Ascending aorta (tissue), 2 donors: ENCODE results near the gene CAMSAP3. TPM values are rescaled to one million over a fixed set of nuclear protein-coding genes. Genes with fewer than 3 reads are reported as not detected.
A peak's percentile ranks its signal among the peaks of the same experiment; 100 is the strongest.

Source experiments
- DNase-seq, 2 donors: peaks; one replicate each; pipeline ENCODE4 v3.0.0-alpha.2; 2019; ENCODE audit warnings: low spot score in 2 of 2
- H3K27ac ChIP-seq, 2 donors: fragments of 200-600 bp; sonication (generic); one replicate each; pipeline ENCODE4 v1.5.1; 2016 to 2017; ENCODE audit warnings: mild to moderate bottlenecking in 1 of 2
- H3K27me3 ChIP-seq: fragments of 200-600 bp; sonication (generic); one replicate; pipeline ENCODE4 v1.5.1; 2017
- H3K36me3 ChIP-seq, 2 donors: fragments of 200-600 bp; sonication (generic); one replicate each; pipeline ENCODE4 v1.5.1; 2016
- H3K4me1 ChIP-seq, 2 donors: fragments of 200-600 bp; sonication (generic); one replicate each; pipeline ENCODE4 v1.5.1; 2016 to 2017; ENCODE audit warnings: mild to moderate bottlenecking in 1 of 2
- H3K4me3 ChIP-seq, 2 donors: fragments of 200-600 bp; sonication (generic); one replicate each; pipeline ENCODE4 v1.5.1; 2016 to 2017; ENCODE audit warnings: mild to moderate bottlenecking in 1 of 2
- H3K9me3 ChIP-seq, 2 donors: fragments of 200-600 bp; sonication (generic); one replicate each; pipeline ENCODE4 v1.5.1; 2016
- intact Hi-C: fragments of 100-400 bp; cut with DNase I; formaldehyde crosslinking; loops from one replicate; pipeline ENCODE4 v1.15.1; 2023
- total RNA-seq: library from RNA; depleted of rRNA; stranded (reverse); fragments of >200 nt; gene quantifications from one replicate; pipeline ENCODE4 v1.1.0, GENCODE V29; 2016
- TF ChIP-seq, protein P1 (sequence below), 3 experiments: fragments of 200-600 bp in 2 of 3; fragments of 450-650 bp in 1 of 3; sonication (generic) in 2 of 3; IDR thresholded peaks; one replicate each; pipeline ENCODE4 v1.5.1; 2016 to 2019; ENCODE audit warnings: antibody characterized with exemption in 3 of 3, mild to moderate bottlenecking in 1 of 3, moderate library complexity in 1 of 3

CAMSAP3 gene
- total RNA-seq, 1 donor from 2014 or later = not detected

DNA sequence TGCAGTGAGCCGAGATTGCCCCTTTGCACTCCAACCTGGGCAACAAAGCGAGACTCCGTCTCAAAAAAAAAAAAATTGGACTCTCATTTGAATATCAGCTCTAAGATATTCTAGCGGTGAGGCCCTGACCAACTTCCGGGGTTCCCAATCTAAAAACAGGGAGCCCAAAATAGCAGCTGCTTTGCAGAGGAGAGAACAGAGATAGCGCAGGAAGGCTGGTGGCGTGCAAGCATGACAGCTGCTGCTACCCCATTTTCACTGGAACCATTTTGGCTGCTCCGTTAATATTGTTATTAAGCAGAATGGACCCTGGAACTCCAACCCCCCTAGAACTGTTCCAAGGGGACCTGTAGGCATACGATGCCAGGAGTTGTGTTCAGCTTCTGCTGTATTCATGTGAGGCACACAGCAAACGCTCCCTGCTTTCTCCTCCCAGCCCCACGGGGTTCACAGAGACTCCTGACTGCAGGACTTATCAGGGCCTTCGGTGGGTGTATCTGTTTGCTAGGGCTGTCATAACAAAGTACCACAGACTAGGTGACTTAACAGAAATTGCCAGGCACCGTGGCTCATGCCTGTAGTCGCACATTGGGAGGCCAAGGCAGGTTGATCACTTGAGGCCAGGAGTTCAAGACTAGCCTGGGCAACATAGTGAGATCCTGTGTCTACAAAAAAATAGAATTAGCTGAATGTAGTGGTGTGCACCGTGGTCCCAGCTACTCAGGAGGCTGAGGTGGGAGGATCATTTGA is 52.8 kb downstream of the CAMSAP3 start:
- H3K27me3 ChIP-seq = no peaks in the 10 kb centered on the region
- TF ChIP-seq, protein P1, sequence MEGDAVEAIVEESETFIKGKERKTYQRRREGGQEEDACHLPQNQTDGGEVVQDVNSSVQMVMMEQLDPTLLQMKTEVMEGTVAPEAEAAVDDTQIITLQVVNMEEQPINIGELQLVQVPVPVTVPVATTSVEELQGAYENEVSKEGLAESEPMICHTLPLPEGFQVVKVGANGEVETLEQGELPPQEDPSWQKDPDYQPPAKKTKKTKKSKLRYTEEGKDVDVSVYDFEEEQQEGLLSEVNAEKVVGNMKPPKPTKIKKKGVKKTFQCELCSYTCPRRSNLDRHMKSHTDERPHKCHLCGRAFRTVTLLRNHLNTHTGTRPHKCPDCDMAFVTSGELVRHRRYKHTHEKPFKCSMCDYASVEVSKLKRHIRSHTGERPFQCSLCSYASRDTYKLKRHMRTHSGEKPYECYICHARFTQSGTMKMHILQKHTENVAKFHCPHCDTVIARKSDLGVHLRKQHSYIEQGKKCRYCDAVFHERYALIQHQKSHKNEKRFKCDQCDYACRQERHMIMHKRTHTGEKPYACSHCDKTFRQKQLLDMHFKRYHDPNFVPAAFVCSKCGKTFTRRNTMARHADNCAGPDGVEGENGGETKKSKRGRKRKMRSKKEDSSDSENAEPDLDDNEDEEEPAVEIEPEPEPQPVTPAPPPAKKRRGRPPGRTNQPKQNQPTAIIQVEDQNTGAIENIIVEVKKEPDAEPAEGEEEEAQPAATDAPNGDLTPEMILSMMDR (IDR thresholded peaks at IDR 0.05) = no peak
- intact Hi-C loops = no loop called here

DNA sequence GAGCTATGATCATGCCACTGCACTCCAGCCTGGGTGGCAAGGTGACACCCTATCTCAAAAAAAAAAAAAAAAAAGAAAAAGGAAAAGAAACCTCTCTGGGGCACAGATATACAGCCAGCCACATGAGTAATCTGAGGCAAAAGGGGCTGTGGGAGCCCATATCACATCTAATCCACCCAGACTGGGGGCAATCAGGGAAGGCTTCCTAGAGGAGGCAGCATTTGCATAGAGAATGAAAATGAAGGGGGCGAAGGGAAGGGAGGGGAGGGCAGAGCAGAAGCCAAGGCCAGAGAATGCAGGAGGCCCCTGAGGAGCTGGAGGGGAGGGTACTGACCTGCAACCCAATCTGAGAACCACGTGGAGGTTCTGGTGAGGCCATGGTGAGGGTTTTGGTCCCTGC is 54.5 kb downstream of the CAMSAP3 start:
- H3K4me1 ChIP-seq = peaks cover 0 to 4% of the 10 kb centered on the region in 2 donors
- DNase-seq = no peak
- TF ChIP-seq, protein P1 (IDR thresholded peaks at IDR 0.05) = no peak
- intact Hi-C loops = no loop called here
- no peaks in the 10 kb centered on the region for H3K36me3 ChIP-seq
- H3K4me3 ChIP-seq = no peak overlapping the region
- H3K27me3 ChIP-seq = no peaks in the 10 kb centered on the region
- no peak overlapping the region for H3K27ac ChIP-seq
- H3K9me3 ChIP-seq = no peaks in the 10 kb centered on the region

More for the DNA sequence above, 52.8 kb downstream of the CAMSAP3 start:
- no peak for DNase-seq
- Histone ChIP-seq H3K9me3 (no peaks in the 10 kb centered on the region), H3K4me1 (peaks cover 0 to 4% of the 10 kb centered on the region in 2 donors), H3K4me3 (no peak overlapping the region), H3K36me3 (no peaks in the 10 kb centered on the region), H3K27ac (no peak overlapping the region)

DNA sequence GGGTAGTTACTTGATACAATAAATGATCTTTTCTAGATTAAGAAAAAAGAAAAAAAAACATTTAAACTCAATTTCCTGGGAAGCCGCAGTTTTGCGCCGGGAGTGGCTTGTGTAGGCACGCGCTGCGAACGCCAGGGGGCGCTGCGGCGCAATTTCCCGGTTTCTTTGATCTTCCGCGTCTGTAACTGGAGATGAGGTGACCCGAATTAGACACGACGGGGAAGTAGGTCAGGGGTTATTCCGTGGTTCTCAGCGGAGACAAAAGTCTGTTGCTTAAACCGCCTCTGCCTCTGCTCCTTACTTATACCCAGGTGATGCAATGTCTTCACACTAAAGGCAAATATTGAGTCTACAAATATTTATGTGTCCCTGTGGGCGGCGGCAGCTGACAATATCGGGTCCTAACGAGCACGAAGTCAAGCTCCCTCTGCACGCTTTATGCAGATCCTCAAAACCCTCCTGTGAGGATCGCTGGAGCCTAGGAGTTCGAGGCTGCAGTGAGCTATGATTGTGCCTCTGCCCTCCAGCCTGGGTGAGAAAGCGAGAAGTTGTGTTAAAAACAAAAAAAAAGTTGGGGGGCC is 56.5 kb downstream of the CAMSAP3 start:
- no peak overlapping the region for H3K27ac ChIP-seq
- no peaks in the 10 kb centered on the region for H3K9me3 ChIP-seq
- DNase-seq = peak in 1 of 2 donors; percentile 87
- intact Hi-C loops = loop anchor here (1.0 to 2.0 kb wide), 2 partner anchors 28 to 145 kb away; partner anchors contain the start of gene TRAPPC5
- H3K4me3 ChIP-seq = no peak overlapping the region
- peaks cover 0 to 4% of the 10 kb centered on the region in 2 donors for H3K4me1 ChIP-seq
- no peaks in the 10 kb centered on the region for H3K27me3 ChIP-seq
- no peaks in the 10 kb centered on the region for H3K36me3 ChIP-seq
- TF ChIP-seq, protein P1 (IDR thresholded peaks at IDR 0.05) = peak; percentile 93 to 98 (median 94)

DNA sequence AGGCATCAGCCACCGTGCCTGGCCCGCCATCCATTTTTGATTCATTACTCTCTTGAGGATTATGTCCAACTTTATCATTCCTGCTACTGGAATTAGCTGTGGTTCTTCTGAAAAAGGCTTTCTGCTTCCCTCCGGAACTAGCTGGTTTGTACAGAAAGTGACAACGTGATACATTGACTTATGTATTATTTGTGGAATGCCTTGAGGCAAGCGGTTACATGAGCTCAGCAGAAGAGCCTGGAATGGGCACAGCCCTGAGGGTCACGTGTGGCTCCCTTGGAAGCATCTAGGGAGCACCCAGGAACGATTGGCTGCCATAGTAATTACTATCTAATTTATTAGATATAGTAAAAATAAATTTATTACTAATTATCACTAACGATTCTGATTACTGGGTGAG is 58.7 kb downstream of the CAMSAP3 start:
- H3K36me3 ChIP-seq = no peaks in the 10 kb centered on the region
- no peaks in the 10 kb centered on the region for H3K9me3 ChIP-seq
- DNase-seq = no peak
- intact Hi-C loops = no loop called here
- H3K4me1 ChIP-seq = peaks cover 0 to 4% of the 10 kb centered on the region in 2 donors
- no peak overlapping the region for H3K27ac ChIP-seq
- H3K4me3 ChIP-seq = no peak overlapping the region
- TF ChIP-seq, protein P1 (IDR thresholded peaks at IDR 0.05) = no peak
- H3K27me3 ChIP-seq = no peaks in the 10 kb centered on the region

DNA sequence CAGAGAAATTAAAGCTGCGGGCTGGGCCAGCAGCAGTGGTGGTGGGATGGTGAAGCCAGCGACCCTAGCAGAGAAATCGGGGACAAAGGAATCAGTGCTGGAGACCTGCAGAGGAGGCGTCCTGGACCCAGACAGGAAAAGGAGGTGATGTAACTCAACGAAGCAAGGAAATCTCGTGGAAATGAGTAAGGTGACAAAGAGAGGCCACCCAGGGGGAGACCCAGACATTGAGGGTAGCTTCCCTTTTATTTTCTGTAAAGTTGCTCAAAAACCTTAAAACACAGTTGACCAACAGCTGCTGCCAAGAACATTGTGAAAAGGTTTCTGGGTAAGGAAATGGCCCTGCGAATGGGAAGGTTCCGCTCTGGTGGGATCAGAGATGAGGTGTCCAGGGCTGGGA is 59.9 kb downstream of the CAMSAP3 start:
- TF ChIP-seq, protein P1 (IDR thresholded peaks at IDR 0.05) = no peak
- no peak overlapping the region for H3K4me3 ChIP-seq
- no peaks in the 10 kb centered on the region for H3K9me3 ChIP-seq
- intact Hi-C loops = no loop called here
- no peaks in the 10 kb centered on the region for H3K27me3 ChIP-seq
- no peak for DNase-seq
- no peaks in the 10 kb centered on the region for H3K36me3 ChIP-seq
- H3K27ac ChIP-seq = no peak overlapping the region
- H3K4me1 ChIP-seq = peaks cover 0 to 4% of the 10 kb centered on the region in 2 donors
